Activated naive CD8-positive, alpha-beta T cell treated with anti-CD3 and anti-CD28 coated beads, Interleukin-2, amount 50 U/mL, for 16 hours (primary cell): ENCODE results near the gene ZSCAN16.

Experiments used
- DNase-seq: peaks from one replicate; pipeline ENCODE4 v3.0.0-alpha.2; 2020; ENCODE audit warnings: low read depth, low spot score

Gene ZSCAN16

DNA sequence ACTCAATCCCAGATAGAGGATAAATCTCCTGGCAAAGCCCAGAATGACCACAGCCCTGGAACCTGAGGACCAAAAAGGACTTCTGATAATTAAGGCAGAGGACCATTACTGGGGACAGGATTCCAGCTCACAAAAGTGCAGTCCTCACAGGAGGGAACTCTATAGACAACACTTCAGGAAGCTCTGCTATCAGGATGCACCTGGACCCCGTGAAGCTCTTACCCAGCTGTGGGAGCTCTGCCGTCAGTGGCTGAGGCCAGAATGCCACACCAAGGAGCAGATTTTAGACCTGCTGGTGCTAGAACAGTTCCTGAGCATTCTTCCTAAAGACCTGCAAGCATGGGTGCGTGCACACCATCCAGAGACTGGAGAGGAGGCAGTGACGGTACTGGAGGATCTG, 992 bp downstream of the ZSCAN16 start:
- DNase-seq: no peak

DNA sequence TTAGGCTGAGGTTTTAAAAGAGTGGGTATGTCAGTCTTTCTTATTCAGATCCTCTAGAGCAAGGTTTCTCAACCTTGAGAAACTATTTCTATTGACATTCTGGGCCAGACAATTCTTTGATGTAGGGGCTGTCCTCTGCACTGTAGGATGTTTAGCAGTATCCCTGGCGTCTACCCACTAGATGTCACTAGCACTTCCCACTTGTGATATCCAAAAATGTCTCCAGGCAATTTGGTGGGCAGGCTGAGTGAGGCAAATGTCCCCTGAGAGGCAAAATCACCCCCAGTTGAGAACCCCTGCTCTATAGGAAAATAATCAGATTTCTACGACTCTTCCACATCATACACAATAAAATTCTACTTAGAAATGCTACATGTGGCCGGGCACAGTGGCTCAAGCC, 9.6 kb downstream of the ZSCAN16 start:
- no peak for DNase-seq

DNA sequence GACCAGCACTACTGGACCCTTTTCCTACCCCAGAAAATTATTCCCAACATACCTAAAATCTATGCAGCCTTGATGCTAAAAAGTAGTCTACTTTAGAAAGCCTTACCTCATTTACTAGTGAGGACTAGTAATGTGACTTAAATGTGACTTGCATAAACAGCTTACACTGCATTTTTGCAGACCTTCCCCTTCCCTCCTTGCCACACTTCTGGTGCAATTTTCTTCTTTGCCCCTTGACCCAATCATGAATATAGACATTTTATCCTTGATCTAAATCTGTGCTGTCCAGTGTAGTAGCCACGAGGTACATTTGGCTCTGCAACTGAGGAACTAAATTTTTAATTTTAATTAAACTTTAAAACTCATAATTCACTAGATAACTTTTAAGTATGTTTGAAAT, 10.3 kb downstream of the ZSCAN16 start:
- no peak for DNase-seq

DNA sequence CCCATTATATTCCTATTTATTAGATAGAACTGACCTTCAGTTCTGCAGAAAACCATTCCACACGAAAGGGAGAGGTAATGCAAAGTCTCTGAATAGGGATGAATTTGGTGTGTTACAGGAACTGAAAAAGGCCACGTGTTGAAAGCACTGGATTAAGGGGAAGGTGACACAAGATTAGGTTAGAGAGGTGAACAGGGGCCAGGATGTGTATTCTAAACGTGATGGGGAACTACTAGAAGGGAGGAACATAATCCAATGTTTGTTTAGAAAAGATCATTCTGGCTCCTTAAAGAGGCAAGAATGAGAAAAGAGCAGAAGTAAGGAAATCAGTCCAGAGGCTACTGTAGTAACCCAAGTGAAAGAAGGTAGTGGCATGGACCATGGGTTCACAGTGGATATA, 11.0 kb downstream of the ZSCAN16 start:
- no peak for DNase-seq

DNA sequence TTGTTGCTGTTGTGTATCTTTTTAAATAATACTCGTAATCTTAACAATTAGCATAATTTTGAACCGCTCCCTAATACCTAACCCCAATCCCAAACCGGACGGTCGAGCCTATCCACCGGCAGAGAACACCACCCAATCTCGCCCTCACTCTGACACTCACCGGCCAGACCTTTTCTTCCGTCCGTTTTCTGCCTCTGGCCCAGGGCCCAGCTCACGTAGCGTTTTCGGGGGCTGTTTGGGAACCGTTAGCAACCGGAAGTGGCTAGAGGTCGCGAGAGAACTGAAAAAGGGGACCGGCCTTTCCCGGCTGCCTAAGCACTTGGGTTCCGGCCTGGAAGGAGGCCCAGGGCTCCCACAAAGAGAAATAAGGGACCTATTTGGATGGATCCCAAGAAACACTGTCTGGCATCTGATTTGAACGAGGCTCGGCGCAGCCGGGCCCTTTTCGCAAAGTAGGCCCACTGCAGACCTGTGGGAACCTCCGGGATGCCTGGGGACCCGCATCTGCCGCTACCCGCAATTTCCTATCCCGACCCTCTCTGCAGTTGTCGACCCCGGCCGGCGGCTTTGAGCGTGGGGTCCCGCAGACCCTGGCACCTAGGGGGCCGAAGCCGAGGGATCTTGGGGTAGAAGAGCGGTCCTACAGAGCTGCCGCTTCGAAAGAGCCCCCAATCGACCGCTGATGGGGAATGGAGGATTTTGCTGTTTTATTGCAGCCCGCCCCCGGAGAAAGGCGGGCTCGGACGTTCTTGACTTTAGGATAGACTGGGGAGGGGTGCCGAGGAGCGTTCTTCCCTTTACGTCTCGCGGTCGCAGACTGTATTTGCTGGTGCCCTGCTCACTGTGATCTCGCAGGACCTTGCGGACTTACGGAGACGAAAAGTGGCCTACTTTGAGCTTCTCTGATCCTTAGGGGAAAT, 12.4 kb downstream of the ZSCAN16 start:
- peak; percentile 53 for DNase-seq

DNA sequence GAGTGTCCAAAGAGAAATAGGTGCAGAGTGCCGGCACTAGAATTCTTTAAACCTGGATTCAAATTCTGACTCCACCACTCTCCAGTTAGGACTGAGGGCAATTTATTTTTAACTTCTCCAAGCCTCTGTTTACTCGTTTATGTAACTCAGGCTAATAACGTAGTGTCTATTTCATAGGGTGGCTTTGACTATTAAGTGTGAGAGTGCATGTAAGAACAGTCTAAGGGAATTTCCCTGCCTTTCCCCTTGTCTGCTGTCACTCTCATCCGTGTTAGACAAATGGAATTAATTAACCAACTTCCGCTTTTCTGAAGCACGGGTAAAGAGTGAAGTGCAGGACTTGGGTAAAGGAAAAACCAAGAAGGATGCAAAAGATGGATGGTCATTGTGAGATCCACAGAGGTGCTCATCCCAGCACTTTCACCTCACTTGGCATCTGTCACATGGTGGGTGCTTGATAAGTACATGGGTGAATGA, 13.1 kb downstream of the ZSCAN16 start:
- DNase-seq: no peak

DNA sequence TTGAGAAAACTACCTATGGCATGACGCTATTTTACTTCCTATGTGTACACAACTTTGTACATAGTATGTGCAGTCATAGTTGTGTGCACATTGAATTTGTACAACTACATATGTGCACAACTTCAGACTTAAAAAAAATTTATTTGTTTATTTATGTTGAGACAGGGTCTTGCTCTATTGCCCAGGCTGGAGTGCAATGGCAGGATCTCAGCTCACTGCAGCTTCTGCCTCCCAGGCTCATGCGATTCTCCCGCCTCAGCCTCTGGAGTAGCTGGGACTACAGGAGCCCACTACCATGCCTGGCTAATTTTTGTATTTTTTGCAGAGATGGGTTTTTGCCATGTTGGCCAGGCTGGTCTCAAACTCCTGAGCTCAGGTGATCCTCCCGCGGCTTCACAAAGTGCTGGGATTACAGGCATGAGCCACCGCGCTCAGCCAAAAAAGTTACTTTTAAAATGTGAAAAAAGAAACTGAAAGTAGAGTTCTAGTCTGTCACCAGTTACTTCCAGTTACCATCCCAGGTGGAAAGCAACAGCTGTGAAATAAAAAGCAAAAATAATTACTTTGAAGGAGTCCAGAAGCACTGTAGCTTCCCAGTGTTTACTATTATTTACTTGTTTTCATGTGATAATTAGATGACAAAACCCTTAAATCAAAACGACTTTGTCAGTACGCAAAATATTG, 15.6 kb downstream of the ZSCAN16 start:
- DNase-seq: no peak

DNA sequence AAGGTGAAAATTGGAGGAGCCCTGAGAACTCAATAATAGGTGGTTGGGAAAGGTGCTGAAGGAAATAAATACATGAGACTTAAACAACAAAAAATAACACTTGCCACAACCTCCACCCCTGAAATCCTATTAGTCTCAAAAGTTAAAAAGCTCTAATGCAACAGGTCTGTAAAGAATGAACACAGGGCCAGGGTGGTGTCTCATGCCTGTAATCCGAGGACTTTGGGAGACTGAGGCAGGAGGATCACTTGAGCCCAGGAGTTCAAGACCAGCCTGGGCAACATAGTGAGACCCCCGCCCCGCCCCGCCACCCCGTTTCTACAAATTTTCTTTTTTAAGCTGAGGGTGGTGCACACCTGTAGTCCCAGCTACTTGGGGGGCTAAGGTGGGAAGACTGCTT, 16.2 kb downstream of the ZSCAN16 start:
- no peak for DNase-seq

DNA sequence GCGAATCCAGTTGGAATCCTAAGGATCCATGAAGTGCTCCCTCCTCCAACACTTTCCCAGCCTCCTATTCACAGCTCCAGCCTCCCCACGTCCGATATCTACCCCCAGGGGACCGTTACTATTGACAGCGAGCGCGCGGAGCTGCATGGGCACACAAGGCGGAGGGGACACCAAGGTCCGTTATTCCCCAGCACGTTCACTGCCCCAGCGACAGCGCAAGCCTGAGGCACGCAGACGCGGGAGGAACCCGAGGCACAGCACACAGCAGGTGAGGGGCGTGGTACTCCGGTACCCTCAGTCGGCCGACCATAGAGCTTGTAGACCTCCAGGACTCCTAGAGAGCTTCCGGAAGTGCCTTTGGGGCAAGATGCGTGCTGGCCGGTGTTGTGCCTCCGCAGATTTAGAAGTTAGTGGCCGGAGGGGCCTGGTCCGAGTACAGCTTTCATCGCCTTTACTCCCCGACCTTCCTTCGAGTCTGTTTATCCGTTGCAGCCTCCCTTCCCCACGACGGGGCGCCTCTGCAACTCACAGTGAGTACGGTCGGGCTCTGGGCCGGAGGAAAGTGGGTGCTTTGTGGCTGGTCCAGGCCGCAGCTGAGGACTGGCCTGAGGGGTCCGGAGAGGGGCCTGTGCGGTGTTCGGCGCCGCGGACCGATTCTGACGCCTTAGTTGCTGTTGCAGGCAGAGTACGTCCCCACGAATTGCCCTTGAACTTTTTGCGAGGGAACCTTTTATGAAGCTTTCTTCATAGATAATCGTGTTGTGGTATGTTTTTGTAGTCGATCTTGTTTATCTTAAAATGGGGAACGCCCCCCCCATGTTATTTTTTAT, 17.3 kb downstream of the ZSCAN16 start, which contains the start of gene ZKSCAN8:
TSS of gene ZKSCAN8 (plus strand) at position 384 of the 830 bp plus-strand sequence. CDS start 6,525 bp downstream, outside the sequence.
- peak; percentile 54 for DNase-seq

DNA sequence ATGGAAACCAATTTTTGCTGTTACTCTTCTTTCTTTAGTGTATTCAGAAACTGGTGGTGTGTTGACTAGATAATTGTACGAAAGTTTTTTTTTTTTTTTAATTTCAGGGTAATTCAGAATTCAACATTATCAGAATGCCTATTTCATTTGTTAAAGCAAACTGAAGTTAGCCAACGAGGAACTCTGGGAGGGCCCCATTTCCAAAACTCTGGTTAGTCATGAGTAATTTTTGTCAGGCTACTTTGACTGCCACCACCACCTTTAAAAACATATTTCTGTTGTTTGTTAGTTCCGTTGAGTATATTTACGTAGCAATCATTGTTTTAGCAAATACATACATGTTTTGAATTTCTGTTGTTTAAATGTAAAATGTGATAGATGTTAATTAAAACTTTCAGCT, 18.0 kb downstream of the ZSCAN16 start:
- DNase-seq: no peak

DNA sequence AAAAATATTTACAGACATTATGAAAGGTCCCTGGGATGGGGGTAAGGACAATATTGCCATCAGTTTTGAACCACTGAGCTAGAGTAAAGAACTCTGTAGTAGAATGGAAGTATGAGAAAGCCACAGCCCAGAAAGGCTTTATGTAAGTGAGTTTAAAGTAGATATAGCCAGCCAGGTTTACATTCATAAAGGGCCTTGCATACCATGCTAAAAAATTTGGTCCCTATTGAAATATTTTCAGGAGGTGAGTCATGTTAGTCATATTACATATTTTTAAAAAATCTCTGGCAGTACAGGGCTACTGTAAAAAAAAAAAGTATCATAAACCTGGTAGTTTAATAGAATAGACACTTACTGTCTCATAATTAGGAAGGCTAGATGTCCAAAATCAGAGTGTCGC, 20.8 kb downstream of the ZSCAN16 start:
- DNase-seq: no peak

DNA sequence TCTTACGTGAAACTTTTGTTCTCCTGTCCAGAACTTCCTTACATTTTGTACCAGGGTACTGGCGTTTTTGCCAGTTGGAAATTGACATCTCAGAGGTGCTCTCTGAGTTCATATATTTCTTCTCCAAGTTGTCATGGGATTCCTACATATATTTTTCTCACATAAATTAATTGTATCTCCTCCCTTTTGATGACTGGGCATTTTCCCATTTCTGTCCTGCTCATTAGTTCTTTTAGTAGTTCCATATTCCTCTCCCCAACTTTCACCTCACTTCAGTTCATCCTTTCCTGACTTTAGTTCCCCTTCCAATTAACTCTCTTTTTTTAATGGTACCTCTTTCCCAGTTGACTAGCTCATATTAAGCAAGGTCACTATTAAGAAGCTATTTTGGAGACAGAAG, 28.1 kb downstream of the ZSCAN16 start:
- no peak for DNase-seq

DNA sequence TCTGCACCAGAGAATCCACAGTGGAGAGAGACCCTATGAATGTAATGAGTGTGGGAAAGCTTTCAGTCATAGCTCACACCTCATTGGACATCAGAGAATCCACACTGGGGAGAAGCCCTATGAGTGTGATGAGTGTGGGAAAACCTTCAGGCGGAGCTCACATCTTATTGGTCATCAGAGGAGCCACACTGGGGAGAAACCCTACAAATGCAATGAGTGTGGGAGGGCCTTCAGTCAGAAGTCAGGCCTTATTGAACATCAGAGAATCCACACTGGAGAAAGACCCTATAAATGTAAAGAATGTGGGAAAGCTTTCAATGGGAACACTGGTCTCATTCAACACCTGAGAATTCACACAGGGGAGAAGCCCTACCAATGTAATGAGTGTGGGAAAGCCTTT, 29.1 kb downstream of the ZSCAN16 start:
- no peak for DNase-seq

DNA sequence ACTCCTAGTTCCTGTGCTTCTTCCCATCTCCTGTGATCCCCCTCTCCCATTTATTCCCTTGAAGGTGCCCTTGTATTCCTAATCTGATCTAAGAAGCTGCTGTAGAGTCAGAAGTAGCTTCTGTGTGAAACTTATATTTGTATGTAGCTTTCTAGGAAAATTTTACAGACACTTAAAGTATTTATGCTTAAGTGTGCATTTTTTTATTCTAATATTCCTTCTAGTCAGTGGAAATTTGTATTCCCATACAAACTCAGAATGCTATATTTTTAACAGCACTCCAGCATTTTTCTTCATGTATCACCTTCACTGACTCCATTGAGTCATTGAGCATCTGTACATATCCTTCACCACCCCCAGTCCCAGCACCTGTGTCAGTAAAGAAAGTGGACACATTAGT, 29.9 kb downstream of the ZSCAN16 start:
- DNase-seq: no peak

DNA sequence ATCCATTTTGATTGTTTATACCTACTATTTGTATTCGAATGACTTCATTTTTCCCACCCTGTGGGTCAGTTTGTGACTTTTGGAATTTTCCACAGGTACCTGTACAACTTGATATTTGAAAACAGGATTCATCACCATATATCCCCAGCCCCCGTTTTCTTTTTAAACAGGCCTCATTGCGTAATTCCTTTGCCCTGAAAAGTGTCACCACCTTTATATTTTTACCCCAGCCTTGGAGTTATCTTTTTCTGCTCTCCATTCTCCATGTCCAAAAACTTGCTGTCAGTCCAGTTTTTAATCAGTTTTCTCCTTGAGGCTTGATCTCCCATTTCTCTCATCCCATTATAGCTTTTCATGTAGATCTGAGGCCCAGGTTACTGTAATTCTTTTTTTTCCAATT, 33.9 kb downstream of the ZSCAN16 start:
- DNase-seq: no peak

DNA sequence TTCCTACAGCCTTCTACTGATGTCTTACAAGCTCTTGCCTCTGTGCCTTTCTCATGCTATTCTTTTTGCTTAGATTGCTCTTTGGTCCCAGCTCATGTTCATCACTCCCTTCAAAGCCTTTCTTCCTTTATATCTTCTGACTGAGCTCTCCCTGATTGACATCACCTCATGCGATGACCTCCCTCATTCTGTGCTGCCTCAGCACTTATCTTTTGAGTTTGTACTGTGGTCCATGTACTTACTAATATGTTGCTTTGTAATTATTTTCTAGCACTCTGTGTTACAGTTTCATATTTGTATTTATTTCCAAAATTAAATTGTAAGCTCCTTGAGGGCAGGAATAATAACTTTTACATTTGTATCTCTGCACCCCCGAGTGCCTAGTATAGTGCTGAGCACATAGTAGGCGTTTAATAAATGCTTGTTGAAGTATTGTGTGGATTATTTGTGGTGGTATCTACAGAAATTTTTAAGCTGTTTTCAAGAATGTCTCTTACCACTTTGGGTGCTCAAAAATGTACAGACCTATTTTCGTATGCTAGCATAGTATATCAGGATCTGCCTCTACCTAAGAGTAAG, 34.7 kb downstream of the ZSCAN16 start:
- no peak for DNase-seq

DNA sequence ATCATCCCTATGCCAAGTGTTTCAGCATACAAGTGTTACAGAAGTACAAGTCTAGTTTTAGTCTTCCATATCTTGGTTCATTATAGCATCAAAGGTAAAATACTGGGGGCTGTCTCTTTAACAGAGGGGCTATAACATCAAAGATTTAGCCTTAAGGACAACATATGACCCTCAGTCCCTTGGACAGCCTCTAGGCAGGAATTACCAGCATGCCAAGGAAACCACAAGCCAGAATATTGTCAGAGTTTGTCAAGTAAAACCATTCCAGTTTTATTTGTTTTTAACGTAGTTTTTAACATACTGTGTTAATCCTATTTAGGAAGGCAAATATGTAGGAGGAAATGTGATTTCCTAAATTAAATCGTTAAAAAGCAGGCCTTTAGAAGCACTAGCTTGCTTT, 35.8 kb downstream of the ZSCAN16 start:
- DNase-seq: no peak

DNA sequence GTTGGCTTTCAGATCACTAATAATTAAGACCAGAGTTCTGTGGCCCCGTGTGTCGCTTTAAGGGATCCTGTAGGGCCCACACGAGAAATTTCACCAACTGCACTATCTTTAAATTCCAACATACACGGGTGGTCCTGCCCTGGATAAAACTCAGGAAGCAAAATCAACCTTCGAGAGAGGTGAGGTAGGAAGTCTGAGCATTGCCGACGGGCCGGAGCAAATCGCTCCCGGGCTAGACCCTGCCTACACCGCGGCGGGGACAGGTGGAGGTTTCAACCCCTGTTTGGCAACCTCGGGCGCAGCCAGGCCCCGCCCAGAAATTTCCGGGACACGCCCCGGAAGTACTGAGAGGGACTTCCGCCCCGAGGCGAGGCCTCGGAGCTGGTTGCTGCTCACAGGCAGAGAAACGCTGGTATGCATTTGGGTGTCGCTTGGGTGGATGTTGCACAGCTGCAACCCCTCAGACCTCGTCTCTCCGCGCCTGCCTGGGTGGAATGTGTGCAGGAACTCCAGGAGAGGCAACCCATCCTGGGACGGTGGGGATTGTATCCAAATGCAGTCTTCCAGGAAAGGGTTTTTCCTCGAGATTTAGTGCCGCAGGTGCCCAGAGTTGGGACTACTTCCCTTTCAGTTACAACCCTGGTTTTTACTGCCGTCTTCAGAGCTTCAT, 37.1 kb downstream of the ZSCAN16 start:
- DNase-seq: peak; percentile 74

DNA sequence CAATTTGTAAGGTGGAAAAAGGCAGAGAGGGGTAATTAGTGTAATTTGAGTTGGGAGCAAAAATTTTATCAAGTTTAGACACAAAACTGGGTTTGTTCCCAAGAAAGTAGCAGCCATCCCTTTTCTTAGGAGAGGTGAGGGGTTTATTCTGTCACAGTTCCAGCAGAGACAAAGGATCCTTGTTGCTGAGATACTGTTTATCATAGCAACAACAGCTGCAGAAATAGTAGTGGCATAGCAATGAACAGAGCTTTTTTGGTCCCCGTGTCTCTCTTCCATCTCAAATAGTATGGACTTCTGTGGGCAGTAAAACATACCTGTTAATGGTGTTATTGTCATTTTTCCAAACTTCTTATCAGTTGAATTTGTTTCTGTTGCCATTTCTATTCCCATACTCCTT, 41.2 kb downstream of the ZSCAN16 start:
- no peak for DNase-seq

DNA sequence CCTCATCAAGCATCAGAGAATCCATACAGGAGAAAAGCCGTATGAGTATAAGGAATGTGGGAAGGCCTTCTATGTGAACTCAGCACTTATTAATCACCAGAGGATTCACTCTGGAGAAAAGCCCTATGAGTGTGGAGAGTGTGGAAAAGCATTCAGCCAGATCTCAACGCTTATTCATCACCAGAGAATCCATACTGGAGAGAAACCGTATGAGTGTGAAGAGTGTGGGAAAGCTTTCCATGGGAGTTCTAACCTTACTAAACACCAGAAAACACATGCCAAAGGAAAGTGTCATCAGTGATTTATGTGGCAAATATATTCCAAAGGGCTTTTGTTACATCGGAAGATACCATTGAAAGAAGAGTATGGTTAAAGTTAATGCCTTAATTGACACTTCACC, 42.7 kb downstream of the ZSCAN16 start:
- no peak for DNase-seq

DNA sequence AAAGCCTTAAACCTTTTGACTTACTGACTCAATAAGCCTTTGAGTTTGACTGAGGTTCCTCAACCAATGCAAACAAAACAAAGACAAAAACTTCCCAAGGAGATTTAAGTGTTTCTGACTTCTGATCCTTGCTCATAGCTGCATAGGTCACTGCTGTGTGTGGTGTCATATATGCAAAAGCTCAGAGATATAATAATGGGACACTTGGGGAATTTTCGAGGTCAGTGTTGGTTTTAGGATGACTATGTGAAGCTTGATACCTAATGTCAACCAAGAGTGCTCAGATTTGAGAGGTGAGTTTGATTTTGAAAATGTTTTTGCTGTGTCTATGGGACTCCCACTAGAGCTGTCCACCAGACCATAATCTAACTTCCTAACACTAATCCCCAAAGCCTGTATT, 43.5 kb downstream of the ZSCAN16 start:
- no peak for DNase-seq
